H9 (cell line): ENCODE results near the gene CLEC16A. TPM values are rescaled to one million over a fixed set of nuclear protein-coding genes. Genes with fewer than 3 reads are reported as not detected.

Source experiments
- DNase-seq: peaks from one replicate; pipeline ENCODE4 v3.0.0-alpha.2; 2017
- H2AFZ ChIP-seq: one replicate; pipeline ENCODE4 v1.6.1; 2013; ENCODE audit warnings: mild to moderate bottlenecking, low read length, control low read depth, moderate library complexity
- H2AK5ac ChIP-seq: 2 replicates; pipeline ENCODE4 v1.6.1; 2013; ENCODE audit warnings: low read length, control low read depth, mixed read lengths; ENCODE audit not compliant: insufficient read length
- H2BK120ac ChIP-seq: one replicate; pipeline ENCODE4 v1.6.1; 2013; ENCODE audit warnings: low read depth, mild to moderate bottlenecking, low read length, control low read depth, inconsistent platforms; ENCODE audit not compliant: poor library complexity, severe bottlenecking
- H2BK12ac ChIP-seq: 2 replicates; pipeline ENCODE4 v1.6.1; 2013; ENCODE audit warnings: low read length, control low read depth, mixed read lengths, low read depth; ENCODE audit not compliant: insufficient read length
- H2BK15ac ChIP-seq: 2 replicates; pipeline ENCODE4 v1.6.1; 2013; ENCODE audit warnings: low read depth, low read length, control low read depth
- H2BK20ac ChIP-seq: one replicate; pipeline ENCODE4 v1.6.1; 2013; ENCODE audit warnings: low read depth, mild to moderate bottlenecking, low read length, control low read depth, inconsistent platforms; ENCODE audit not compliant: poor library complexity, severe bottlenecking
- H2BK5ac ChIP-seq: 2 replicates; pipeline ENCODE4 v1.6.1; 2013; ENCODE audit warnings: low read length, control low read depth, mixed read lengths; ENCODE audit not compliant: insufficient read length
- H3K14ac ChIP-seq: 2 replicates; pipeline ENCODE4 v1.6.1; 2013; ENCODE audit warnings: low read length, control low read depth; ENCODE audit not compliant: insufficient read depth
- H3K18ac ChIP-seq: 2 replicates; pipeline ENCODE4 v1.6.1; 2013; ENCODE audit warnings: low read depth, mild to moderate bottlenecking, mixed read lengths, low read length, control low read depth; ENCODE audit not compliant: insufficient read length
- H3K23ac ChIP-seq: 2 replicates; pipeline ENCODE4 v1.6.1; 2013; ENCODE audit warnings: low read length, control low read depth, mixed read lengths, low read depth; ENCODE audit not compliant: insufficient read length
- H3K23me2 ChIP-seq: 2 replicates; pipeline ENCODE4 v1.6.1; 2013; ENCODE audit warnings: low read depth, mild to moderate bottlenecking, mixed read lengths, low read length, control low read depth; ENCODE audit not compliant: insufficient read length, poor library complexity, severe bottlenecking
- H3K27ac ChIP-seq: 2 replicates; pipeline ENCODE4 v1.5.1; 2013; ENCODE audit warnings: low read length, control low read depth, mixed read lengths, low read depth; ENCODE audit not compliant: insufficient read length
- H3K27me3 ChIP-seq: 2 replicates; pipeline ENCODE4 v1.6.1; 2013; ENCODE audit warnings: low read length, control low read depth, inconsistent platforms; ENCODE audit not compliant: insufficient read depth
- H3K4ac ChIP-seq: 2 replicates; pipeline ENCODE4 v1.6.1; 2013; ENCODE audit warnings: low read depth, mild to moderate bottlenecking, control low read depth, inconsistent platforms, low read length, moderate library complexity
- H3K4me1 ChIP-seq: 2 replicates; pipeline ENCODE4 v1.6.1; 2013; ENCODE audit warnings: low read length, control low read depth, inconsistent platforms; ENCODE audit not compliant: insufficient read depth
- H3K4me2 ChIP-seq: 2 replicates; pipeline ENCODE4 v1.6.1; 2013; ENCODE audit warnings: low read length, control low read depth, mixed read lengths; ENCODE audit not compliant: insufficient read length, insufficient read depth
- H3K56ac ChIP-seq: 2 replicates; pipeline ENCODE4 v1.6.1; 2013; ENCODE audit warnings: low read depth, mild to moderate bottlenecking, mixed read lengths, low read length, control low read depth; ENCODE audit not compliant: insufficient read length
- H3K79me1 ChIP-seq: 2 replicates; pipeline ENCODE4 v1.6.1; 2013; ENCODE audit warnings: low read depth, mild to moderate bottlenecking, moderate library complexity, low read length, control low read depth, inconsistent platforms; ENCODE audit not compliant: insufficient read depth, poor library complexity, severe bottlenecking
- H3K79me2 ChIP-seq: 2 replicates; pipeline ENCODE4 v1.6.1; 2013; ENCODE audit warnings: low read length, control low read depth, inconsistent platforms; ENCODE audit not compliant: insufficient read depth
- H3K9ac ChIP-seq: 2 replicates; pipeline ENCODE4 v1.6.1; 2013; ENCODE audit warnings: low read length, control low read depth, mixed read lengths; ENCODE audit not compliant: insufficient read length; ENCODE audit errors: extremely low read depth
- H3K9me3 ChIP-seq: one replicate; pipeline ENCODE4 v1.6.1; 2013; ENCODE audit warnings: low read depth, low read length, inconsistent platforms; ENCODE audit not compliant: control insufficient read depth
- H3T11ph ChIP-seq: one replicate; pipeline ENCODE4 v1.6.1; 2013; ENCODE audit warnings: mild to moderate bottlenecking, low read length, control low read depth, inconsistent platforms
- H4K20me1 ChIP-seq: one replicate; pipeline ENCODE4 v1.6.1; 2013; ENCODE audit not compliant: control insufficient read depth, insufficient read length, insufficient read depth
- H4K5ac ChIP-seq: 2 replicates; pipeline ENCODE4 v1.6.1; 2013; ENCODE audit warnings: low read depth, mild to moderate bottlenecking, mixed read lengths, low read length, control low read depth; ENCODE audit not compliant: insufficient read length
- H4K8ac ChIP-seq: replicated peaks from 2 replicates; pipeline ENCODE4 v1.6.1; 2013; ENCODE audit warnings: low read length, control low read depth, mixed read lengths, low read depth; ENCODE audit not compliant: insufficient read length
- H4K91ac ChIP-seq: 2 replicates; pipeline ENCODE4 v1.6.1; 2013; ENCODE audit warnings: low read depth, mild to moderate bottlenecking, moderate library complexity, mixed read lengths, low read length, control low read depth; ENCODE audit not compliant: insufficient read length
- H3K27ac Mint-ChIP-seq, 3 experiments: 2 replicates in 2 of 3; 3 replicates in 1 of 3; pipeline ENCODE4 v1.8.0; 2020 to 2021; ENCODE audit warnings: mixed read lengths in 3 of 3, mild to moderate bottlenecking in 1 of 3, moderate library complexity in 1 of 3
- H3K27me3 Mint-ChIP-seq: 2 replicates; pipeline ENCODE4 v1.8.0; 2021; ENCODE audit warnings: low read depth, mild to moderate bottlenecking, moderate library complexity, mixed read lengths
- H3K36me3 Mint-ChIP-seq, 3 experiments: 2 replicates in 2 of 3; 3 replicates in 1 of 3; pipeline ENCODE4 v1.8.0; 2020 to 2021; ENCODE audit warnings: low read depth in 3 of 3, mixed read lengths in 3 of 3; ENCODE audit not compliant: insufficient read depth in 1 of 3
- H3K4me1 Mint-ChIP-seq, 2 experiments: 2 replicates each; pipeline ENCODE4 v1.8.0; 2020; ENCODE audit warnings: mixed read lengths in 2 of 2
- H3K4me3 Mint-ChIP-seq, 2 experiments: 2 replicates in 1 of 2; 3 replicates in 1 of 2; pipeline ENCODE4 v1.8.0; 2020 to 2021; ENCODE audit warnings: mild to moderate bottlenecking in 2 of 2, mixed read lengths in 2 of 2, moderate library complexity in 1 of 2
- H3K9me3 Mint-ChIP-seq, 2 experiments: 2 replicates in 1 of 2; 3 replicates in 1 of 2; pipeline ENCODE4 v1.8.0; 2020; ENCODE audit warnings: mild to moderate bottlenecking in 2 of 2, mixed read lengths in 2 of 2, moderate library complexity in 1 of 2
- CTCF ChIP-seq: fragments of 200-600 bp; sonication (generic); conservative IDR thresholded peaks from 3 replicates; pipeline ENCODE4 v1.8.0; 2021; ENCODE audit warnings: antibody characterized with exemption, mild to moderate bottlenecking
- WGBS: extraction: QIAGEN DNeasy Blood & Tissue Kit; methylation state at CpG from one replicate; pipeline ENCODE4 v1.1.7; 2013; ENCODE audit warnings: missing lambda C conversion rate, low lambda C conversion rate, mixed read lengths; ENCODE audit not compliant: insufficient read length; ENCODE audit errors: extremely low coverage; 5-methylcytosine and 5-hydroxymethylcytosine counted together
- total RNA-seq: library from RNA; stranded (reverse); gene quantifications from 2 replicates; pipeline ENCODE4 v1.2.1, GENCODE V29; 2021

The CLEC16A gene
- total RNA-seq, 1 experiment from 2014 or later, result 15.2 TPM

- no peak overlapping the region for H3K27ac ChIP-seq
- no peak overlapping the region for H3K4ac ChIP-seq
- H2BK5ac ChIP-seq, result no peak overlapping the region
- H3K27me3 Mint-ChIP-seq, result no peaks in the 10 kb centered on the region; the same call in 1 of the 2 replicates
- no peak overlapping the region for H3T11ph ChIP-seq
- H4K20me1 ChIP-seq, result no peaks in the 10 kb centered on the region
- no peak overlapping the region for H2AK5ac ChIP-seq
- no peak overlapping the region for H3K18ac ChIP-seq
- no peak overlapping the region for H3K9ac ChIP-seq
- H2BK15ac ChIP-seq, result no peak overlapping the region
- H3K79me2 ChIP-seq, result no peaks in the 10 kb centered on the region
- H3K27me3 ChIP-seq, result no peaks in the 10 kb centered on the region
- H4K5ac ChIP-seq, result no peak overlapping the region
- H3K23ac ChIP-seq, result no peak overlapping the region
- H3K9me3 Mint-ChIP-seq, result no peaks in the 10 kb centered on the region
- no peak overlapping the region for H3K4me2 ChIP-seq
- no peak overlapping the region for H3K4me3 Mint-ChIP-seq
- DNase-seq, result no peak
- no peak overlapping the region for H2BK120ac ChIP-seq
- H3K36me3 Mint-ChIP-seq, result no peaks in the 10 kb centered on the region
- no peak overlapping the region for H2BK20ac ChIP-seq
- H4K8ac ChIP-seq, result no peak overlapping the region
- H3K14ac ChIP-seq, result no peak overlapping the region; the same call in 1 of the 2 replicates
- peaks cover 15 to 24% of the 10 kb centered on the region in 2 experiments for H3K4me1 Mint-ChIP-seq
- H3K27ac Mint-ChIP-seq, result 0 out of 7 replicates have a peak overlapping the region, but pooled peaks of 1 of the 3 experiments have one; percentile 28
- WGBS, result no CpG with 5 or more reads among the region's 20 CpGs
- H3K23me2 ChIP-seq, result no peaks in the 10 kb centered on the region
- no peak overlapping the region for H4K91ac ChIP-seq
- no peak for TF ChIP-seq CTCF
- no peaks in the 10 kb centered on the region for H3K9me3 ChIP-seq
- no peak overlapping the region for H2AFZ ChIP-seq
- H3K56ac ChIP-seq, result no peak overlapping the region
- H3K4me1 ChIP-seq, result peaks cover 8% of the 10 kb centered on the region
- H2BK12ac ChIP-seq, result no peak overlapping the region
- no peaks in the 10 kb centered on the region for H3K79me1 ChIP-seq
Measured at GRCh38 chr16:11181242-11181898, 237.0 kb downstream of the CLEC16A start.
